Activated CD4-positive, alpha-beta T cell treated with anti-CD3 and anti-CD28 coated beads for 36 hours (primary cell): ENCODE measurements around the gene ATG7. TPM values are rescaled to one million over a fixed set of nuclear protein-coding genes. Genes with fewer than 3 reads are reported as not detected.
"Not testable (repeated sequence)": the region's sequence is repeated elsewhere in the genome, so short reads cannot be mapped to it uniquely, and the experiment has no call there.

ENCODE experiments used
- ATAC-seq: fragments of 200-7000 bp; cut with Tn5 transposase; one replicate; pipeline ENCODE4 v1.10.0; 2021; ENCODE audit warnings: mild to moderate bottlenecking, moderate library complexity
- CTCF ChIA-PET: fragments of 350-600 bp; sonication (Branson Sonifier 250); formaldehyde crosslinking; loops from one replicate; lab custom pipeline; 2021; ENCODE audit warnings: antibody characterized with exemption; lab: Charles Lee
- POLR2A ChIA-PET: fragments of 350-600 bp; sonication (Branson Sonifier 250); formaldehyde crosslinking; loops from one replicate; lab custom pipeline; 2021; ENCODE audit warnings: antibody characterized with exemption, inconsistent platforms; lab: Charles Lee
- DNase-seq: peaks from one replicate; pipeline ENCODE4 v3.0.0-alpha.2; 2020
- H3K27ac Mint-ChIP-seq: one replicate; pipeline ENCODE4 v1.8.0; 2021; ENCODE audit warnings: mixed read lengths
- H3K27me3 Mint-ChIP-seq: one replicate; pipeline ENCODE4 v1.8.0; 2021; ENCODE audit warnings: mixed read lengths
- H3K36me3 Mint-ChIP-seq: one replicate; pipeline ENCODE4 v1.8.0; 2021; ENCODE audit warnings: low read depth, mixed read lengths
- H3K4me1 Mint-ChIP-seq: one replicate; pipeline ENCODE4 v1.8.0; 2021; ENCODE audit warnings: mixed read lengths
- H3K4me3 Mint-ChIP-seq: one replicate; pipeline ENCODE4 v1.8.0; 2021; ENCODE audit warnings: mild to moderate bottlenecking, moderate library complexity, mixed read lengths
- H3K9me3 Mint-ChIP-seq: one replicate; pipeline ENCODE4 v1.8.0; 2021; ENCODE audit warnings: low read depth, mixed read lengths
- intact Hi-C, 2 experiments: fragments of 100-400 bp; cut with DNase I in 1 of 2; cut with micrococcal nuclease in 1 of 2; formaldehyde crosslinking; loops; one replicate each; pipeline versions ENCODE4 v1.14.2 to v1.15.1; 2022 to 2024; cut with DNase I, micrococcal nuclease
- total RNA-seq, 2 experiments: library from RNA; stranded (reverse); gene quantifications; one replicate each; pipeline ENCODE4 v1.2.3, GENCODE V29; 2021

ATG7 gene
- total RNA-seq, 2 experiments from 2014 or later: 31.6 to 34.5 TPM

- DNase-seq (no peak), ATAC-seq (no peak)
- Mint-ChIP-seq H3K4me1 (peaks cover 8% of the 10 kb centered on the region), H3K27me3 (no peaks in the 10 kb centered on the region), H3K27ac (no peak overlapping the region), H3K36me3 (peaks cover 7% of the 10 kb centered on the region), H3K9me3 (no peaks in the 10 kb centered on the region), H3K4me3 (no peak overlapping the region)
- intact Hi-C loops: no loop called here
- ChIA-PET POLR2A (no interaction called here), CTCF (interaction anchor here (0.6 kb wide), 1 partner anchor 314 kb away, joined by 3 read pairs; no protein-coding TSS in a partner anchor)
Measured at GRCh38 chr3:11509173-11510000, 237.2 kb downstream of the ATG7 start.

GRCh38 chr3:11510001-11510340 is 237.8 kb downstream of the ATG7 start:
- DNase-seq (no peak), ATAC-seq (no peak)
- intact Hi-C loops: no loop called here

GRCh38 chr3:11510356-11510755 is 238.2 kb downstream of the ATG7 start:
- intact Hi-C loops: no loop called here
- H3K27me3 Mint-ChIP-seq: no peaks in the 10 kb centered on the region
- ATAC-seq (no peak), DNase-seq (no peak)
- no peak overlapping the region for H3K27ac Mint-ChIP-seq
- POLR2A ChIA-PET: no interaction called here
- CTCF ChIA-PET: no interaction called here
- H3K4me1 Mint-ChIP-seq: peaks cover 10% of the 10 kb centered on the region
- no peak overlapping the region for H3K4me3 Mint-ChIP-seq
- peaks cover 9% of the 10 kb centered on the region for H3K36me3 Mint-ChIP-seq
- no peaks in the 10 kb centered on the region for H3K9me3 Mint-ChIP-seq

More at GRCh38 chr3:11510001-11510340, 237.8 kb downstream of the ATG7 start:
- Mint-ChIP-seq H3K4me3 (no peak overlapping the region), H3K27ac (no peak overlapping the region), H3K4me1 (peaks cover 10% of the 10 kb centered on the region), H3K27me3 (no peaks in the 10 kb centered on the region), H3K36me3 (peaks cover 9% of the 10 kb centered on the region), H3K9me3 (no peaks in the 10 kb centered on the region)
- CTCF ChIA-PET: no interaction called here
- POLR2A ChIA-PET: no interaction called here

GRCh38 chr3:11511606-11512005 is 239.4 kb downstream of the ATG7 start:
- H3K27me3 Mint-ChIP-seq, H3K27ac Mint-ChIP-seq, CTCF ChIA-PET, POLR2A ChIA-PET, H3K36me3 Mint-ChIP-seq, ATAC-seq, intact Hi-C loops, DNase-seq, H3K4me3 Mint-ChIP-seq, H3K9me3 Mint-ChIP-seq, H3K4me1 Mint-ChIP-seq: not testable (repeated sequence)

- POLR2A ChIA-PET, H3K36me3 Mint-ChIP-seq, H3K27ac Mint-ChIP-seq, DNase-seq, H3K4me3 Mint-ChIP-seq, CTCF ChIA-PET, H3K4me1 Mint-ChIP-seq, H3K9me3 Mint-ChIP-seq, H3K27me3 Mint-ChIP-seq, ATAC-seq, intact Hi-C loops: not testable (repeated sequence)
Measured at GRCh38 chr3:11513125-11513816, 241.1 kb downstream of the ATG7 start.

- peaks cover 9% of the 10 kb centered on the region for H3K36me3 Mint-ChIP-seq
- no peaks in the 10 kb centered on the region for H3K9me3 Mint-ChIP-seq
- H3K27ac Mint-ChIP-seq: no peak overlapping the region
- ChIA-PET POLR2A (no interaction called here), CTCF (no interaction called here)
- intact Hi-C loops: no loop called here
- H3K4me1 Mint-ChIP-seq: peaks cover 10% of the 10 kb centered on the region
- ATAC-seq (no peak), DNase-seq (no peak)
- H3K27me3 Mint-ChIP-seq: no peaks in the 10 kb centered on the region
- no peak overlapping the region for H3K4me3 Mint-ChIP-seq
Measured at GRCh38 chr3:11513817-11514135, 241.6 kb downstream of the ATG7 start.

GRCh38 chr3:11514191-11514821 is 242.1 kb downstream of the ATG7 start:
- Mint-ChIP-seq H3K27me3 (no peaks in the 10 kb centered on the region), H3K9me3 (no peaks in the 10 kb centered on the region), H3K27ac (no peak overlapping the region), H3K4me1 (peaks cover 7% of the 10 kb centered on the region), H3K4me3 (no peak overlapping the region), H3K36me3 (peaks cover 9% of the 10 kb centered on the region)
- ATAC-seq: no peak
- DNase-seq: no peak
- intact Hi-C loops: no loop called here
- ChIA-PET CTCF (no interaction called here), POLR2A (interaction anchor here (0.6 kb wide), 1 partner anchor 189 kb away, joined by 4 read pairs; no protein-coding TSS in a partner anchor)

GRCh38 chr3:11517601-11518000 is 245.4 kb downstream of the ATG7 start:
- no peak for DNase-seq
- Mint-ChIP-seq H3K4me1 (peaks cover 6% of the 10 kb centered on the region), H3K27ac (no peak overlapping the region)

GRCh38 chr3:11521167-11521566 is 249.0 kb downstream of the ATG7 start:
- Mint-ChIP-seq H3K36me3 (no peaks in the 10 kb centered on the region), H3K27ac (no peak overlapping the region), H3K4me1 (no peaks in the 10 kb centered on the region), H3K9me3 (no peaks in the 10 kb centered on the region), H3K27me3 (no peaks in the 10 kb centered on the region), H3K4me3 (no peak overlapping the region)
- intact Hi-C loops: no loop called here
- no peak for DNase-seq
- POLR2A ChIA-PET: no interaction called here
- CTCF ChIA-PET: no interaction called here
- ATAC-seq: no peak

More at GRCh38 chr3:11517601-11518000, 245.4 kb downstream of the ATG7 start:
- no peaks in the 10 kb centered on the region for H3K27me3 Mint-ChIP-seq
- no peaks in the 10 kb centered on the region for H3K9me3 Mint-ChIP-seq
- peaks cover 2% of the 10 kb centered on the region for H3K36me3 Mint-ChIP-seq
- ChIA-PET POLR2A (no interaction called here), CTCF (no interaction called here)
- no peak overlapping the region for H3K4me3 Mint-ChIP-seq
- no peak for ATAC-seq
- intact Hi-C loops: no loop called here

- H3K4me3 Mint-ChIP-seq: no peak overlapping the region
- no peak overlapping the region for H3K27ac Mint-ChIP-seq
- DNase-seq (no peak), ATAC-seq (no peak)
- H3K36me3 Mint-ChIP-seq: peaks cover 1% of the 10 kb centered on the region
- H3K9me3 Mint-ChIP-seq: no peaks in the 10 kb centered on the region
- POLR2A ChIA-PET: no interaction called here
- H3K4me1 Mint-ChIP-seq: no peaks in the 10 kb centered on the region
- CTCF ChIA-PET: interaction anchor here (0.6 kb wide), 1 partner anchor 44 kb away, joined by 4 read pairs; no protein-coding TSS in a partner anchor
- H3K27me3 Mint-ChIP-seq: no peaks in the 10 kb centered on the region
- intact Hi-C loops: no loop called here
Measured at GRCh38 chr3:11522398-11522715, 250.2 kb downstream of the ATG7 start.

GRCh38 chr3:11522953-11523571 is 250.9 kb downstream of the ATG7 start:
- H3K27me3 Mint-ChIP-seq: no peaks in the 10 kb centered on the region
- H3K9me3 Mint-ChIP-seq: no peaks in the 10 kb centered on the region
- ATAC-seq (no peak), DNase-seq (no peak)
- no peak overlapping the region for H3K27ac Mint-ChIP-seq
- no peak overlapping the region for H3K4me3 Mint-ChIP-seq
- peaks cover 6% of the 10 kb centered on the region for H3K36me3 Mint-ChIP-seq
- intact Hi-C loops: no loop called here
- POLR2A ChIA-PET: no interaction called here
- no peaks in the 10 kb centered on the region for H3K4me1 Mint-ChIP-seq
- CTCF ChIA-PET: no interaction called here
